ENCODE results near the gene IGSF23.

The IGSF23 gene

GRCh38 chr19:44637390-44637764, 24.0 kb downstream of the IGSF23 start:
- DNase-seq (ENCODE audit: low read depth in 2 of 3, low spot score in 1 of 3) = no peak

GRCh38 chr19:44640518-44640917, 27.2 kb downstream of the IGSF23 start:
- DNase-seq (ENCODE audit: low read depth in 2 of 3, low spot score in 1 of 3) = no peak

GRCh38 chr19:44641501-44642265, 28.3 kb downstream of the IGSF23 start:
- no peak for DNase-seq (ENCODE audit: low read depth in 2 of 3, low spot score in 1 of 3)

GRCh38 chr19:44642377-44642776, 29.0 kb downstream of the IGSF23 start:
- no peak for DNase-seq (ENCODE audit: low read depth in 2 of 3, low spot score in 1 of 3)

GRCh38 chr19:44643605-44644401, 30.4 kb downstream of the IGSF23 start, which contains the start of gene PVR:
Gene PVR, plus strand, starts transcription at chr19:44643910. Its CDS starts 187 bp downstream, at chr19:44644097.
- DNase-seq (ENCODE audit: low read depth in 2 of 3, low spot score in 1 of 3) = peak; percentile 17 to 50 (median 21)

- peak in 1 of 3 donors; percentile 4 for DNase-seq (ENCODE audit: low read depth in 2 of 3, low spot score in 1 of 3)
Observed at GRCh38 chr19:44644402-44645016, 31.1 kb downstream of the IGSF23 start.

GRCh38 chr19:44645407-44646048, 32.2 kb downstream of the IGSF23 start:
- DNase-seq (ENCODE audit: low read depth in 2 of 3, low spot score in 1 of 3) = no peak

- no peak for DNase-seq (ENCODE audit: low read depth in 2 of 3, low spot score in 1 of 3)
Observed at GRCh38 chr19:44646049-44646416, 32.7 kb downstream of the IGSF23 start.

- no peak for DNase-seq (ENCODE audit: low read depth in 2 of 3, low spot score in 1 of 3)
Observed at GRCh38 chr19:44647144-44647543, 33.8 kb downstream of the IGSF23 start.

GRCh38 chr19:44648631-44649251, 35.4 kb downstream of the IGSF23 start:
- no peak for DNase-seq (ENCODE audit: low read depth in 2 of 3, low spot score in 1 of 3)

GRCh38 chr19:44649578-44650145, 36.3 kb downstream of the IGSF23 start:
- DNase-seq (ENCODE audit: low read depth in 2 of 3, low spot score in 1 of 3) = no peak

GRCh38 chr19:44653343-44653742, 40.0 kb downstream of the IGSF23 start:
- DNase-seq (ENCODE audit: low read depth in 2 of 3, low spot score in 1 of 3) = no peak

GRCh38 chr19:44653977-44654774, 40.8 kb downstream of the IGSF23 start:
- peak; percentile 58 to 60 (median 58) for DNase-seq (ENCODE audit: low read depth in 2 of 3, low spot score in 1 of 3)

- DNase-seq (ENCODE audit: low read depth in 2 of 3, low spot score in 1 of 3) = peak; percentile 52 to 66 (median 53)
Observed at GRCh38 chr19:44657211-44657921, 44.0 kb downstream of the IGSF23 start.

- DNase-seq (ENCODE audit: low read depth in 2 of 3, low spot score in 1 of 3) = no peak
Observed at GRCh38 chr19:44658069-44658733, 44.8 kb downstream of the IGSF23 start.

GRCh38 chr19:44660081-44660480, 46.7 kb downstream of the IGSF23 start:
- no peak for DNase-seq (ENCODE audit: low read depth in 2 of 3, low spot score in 1 of 3)

- no peak for DNase-seq (ENCODE audit: low read depth in 2 of 3, low spot score in 1 of 3)
Observed at GRCh38 chr19:44661205-44661604, 47.8 kb downstream of the IGSF23 start.

GRCh38 chr19:44661904-44662303, 48.5 kb downstream of the IGSF23 start:
- DNase-seq (ENCODE audit: low read depth in 2 of 3, low spot score in 1 of 3) = no peak

Data from stimulated activated CD4-positive, alpha-beta T cell treated with anti-CD3 and anti-CD28 coated beads, Interleukin-12 subunit alpha, Interleukin-12 subunit beta, amount 100 ng/mL, for 48 hours (primary cell).